Dendritic cell treated with granulocyte-macrophage colony-stimulating factor and Interleukin-4, amounts not matched to agents 40 ng/mL and 50 ng/mL, for 4 days (primary cell): Measurements from ENCODE around the gene CACNA1C.

ENCODE experiments used
- H3K27ac Mint-ChIP-seq: one replicate; pipeline ENCODE4 v1.8.0; 2022; ENCODE audit warnings: mild to moderate bottlenecking, mixed read lengths
- H3K27me3 Mint-ChIP-seq: one replicate; pipeline ENCODE4 v1.8.0; 2022; ENCODE audit warnings: mild to moderate bottlenecking, mixed read lengths
- H3K36me3 Mint-ChIP-seq: one replicate; pipeline ENCODE4 v1.8.0; 2022; ENCODE audit warnings: low read depth, mixed read lengths
- H3K4me1 Mint-ChIP-seq: one replicate; pipeline ENCODE4 v1.8.0; 2022; ENCODE audit warnings: low read depth, mixed read lengths
- H3K4me3 Mint-ChIP-seq: one replicate; pipeline ENCODE4 v1.8.0; 2022; ENCODE audit warnings: mild to moderate bottlenecking, moderate library complexity, mixed read lengths
- H3K9me3 Mint-ChIP-seq: one replicate; pipeline ENCODE4 v1.8.0; 2022; ENCODE audit warnings: mixed read lengths
- intact Hi-C: fragments of 100-400 bp; cut with micrococcal nuclease; formaldehyde crosslinking; loops from one replicate; pipeline ENCODE4 v1.15.0; 2022

CACNA1C gene

DNA sequence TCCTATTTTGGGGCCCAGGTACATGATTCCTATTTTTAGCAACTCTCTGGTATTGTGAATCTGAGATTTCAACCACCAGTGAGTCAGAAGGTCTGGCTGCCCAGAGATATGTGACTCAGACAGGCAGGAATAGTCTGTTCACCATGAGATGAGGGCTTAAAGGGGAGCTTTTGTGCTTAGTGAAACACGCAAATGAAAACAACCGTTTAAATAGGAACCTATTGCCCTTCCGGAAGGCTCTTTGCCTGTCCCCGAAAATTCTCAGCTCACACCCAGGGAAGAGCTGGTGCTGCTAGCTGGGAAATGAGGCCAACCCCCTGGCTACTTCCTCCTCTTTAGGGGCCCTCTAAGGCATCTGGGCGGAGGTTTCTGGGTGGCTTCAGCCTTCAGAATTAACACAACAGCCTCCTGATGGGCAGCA, 283.6 kb downstream of the CACNA1C start:
- Mint-ChIP-seq H3K4me3 (no peak overlapping the region), H3K27ac (no peak overlapping the region), H3K36me3 (no peaks in the 10 kb centered on the region), H3K27me3 (no peaks in the 10 kb centered on the region), H3K9me3 (no peaks in the 10 kb centered on the region), H3K4me1 (peaks cover 60% of the 10 kb centered on the region)
- intact Hi-C loops, result no loop called here

DNA sequence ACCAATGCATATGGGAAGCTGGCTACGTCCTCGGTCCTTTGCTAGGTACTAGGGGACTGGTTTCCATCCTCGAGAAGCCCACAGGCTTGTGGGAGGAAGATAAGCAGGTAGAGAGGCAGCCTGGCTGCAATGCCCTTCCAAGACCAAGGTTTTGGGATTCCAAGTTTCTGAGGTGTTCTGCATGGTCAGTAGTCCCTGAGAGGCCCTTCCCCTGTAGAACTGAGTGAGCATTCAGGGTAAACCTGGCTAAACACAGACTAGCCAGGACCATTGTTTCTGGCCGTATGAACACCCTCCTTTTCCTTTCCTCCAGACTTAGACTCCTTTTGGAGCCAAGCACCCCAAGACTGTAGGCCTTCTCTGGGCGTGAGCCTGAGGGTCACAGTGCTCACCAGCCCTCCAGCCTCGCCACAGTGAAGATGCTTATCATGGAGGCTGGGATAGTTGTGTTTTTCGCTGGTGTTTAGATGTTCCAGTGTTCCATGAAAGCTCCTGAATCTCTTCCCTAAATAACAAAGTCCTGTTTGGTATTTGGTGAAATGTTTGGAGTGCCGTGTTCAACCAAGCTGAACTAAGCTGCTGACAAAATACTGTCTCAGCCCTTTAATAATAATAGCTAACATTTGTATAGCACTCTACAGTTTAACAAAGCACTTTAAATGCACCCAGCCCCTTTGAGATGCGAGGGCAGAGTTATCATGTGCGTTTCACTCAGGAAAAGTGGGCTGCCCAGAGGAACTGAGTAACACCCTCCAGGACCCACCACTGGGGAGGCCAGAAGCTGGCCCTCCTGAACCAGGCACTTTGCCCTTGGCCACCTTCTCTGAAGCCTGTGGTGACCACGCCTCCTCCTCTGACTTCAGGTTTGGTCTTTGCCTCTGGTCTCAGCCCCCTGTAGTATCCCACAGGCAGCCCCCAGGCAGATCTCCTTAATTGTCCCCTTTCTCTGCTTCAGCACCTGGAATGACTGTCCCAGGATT, 284.5 kb downstream of the CACNA1C start:
- Mint-ChIP-seq H3K4me3 (no peak overlapping the region), H3K4me1 (peaks cover 69% of the 10 kb centered on the region), H3K27me3 (no peaks in the 10 kb centered on the region), H3K27ac (peak overlapping the region; percentile 29), H3K9me3 (no peaks in the 10 kb centered on the region), H3K36me3 (no peaks in the 10 kb centered on the region)
- intact Hi-C loops, result no loop called here

DNA sequence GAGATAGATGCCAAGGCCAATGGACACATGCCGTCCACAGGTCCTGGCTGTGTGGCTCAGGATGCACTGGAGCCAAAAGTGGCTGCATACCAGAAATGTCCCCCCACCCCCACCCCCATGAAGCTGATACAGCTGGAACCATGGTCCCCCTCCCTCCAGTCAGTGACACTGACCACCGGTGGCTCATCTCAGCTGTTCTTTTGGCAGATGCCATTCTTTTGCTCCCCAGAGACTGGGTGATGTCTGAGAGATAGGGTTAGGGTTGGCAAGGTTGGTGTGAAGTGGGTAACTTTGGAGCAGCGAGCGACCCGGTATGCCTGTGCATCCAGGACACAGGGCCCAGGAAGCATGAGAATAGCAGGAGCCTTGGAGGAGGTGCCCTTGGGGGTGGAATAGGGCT, 285.6 kb downstream of the CACNA1C start:
- H3K27me3 Mint-ChIP-seq, result no peaks in the 10 kb centered on the region
- intact Hi-C loops, result no loop called here

GRCh38 chr12:2338991-2339431, 286.2 kb downstream of the CACNA1C start:
- H3K27me3 Mint-ChIP-seq, result no peaks in the 10 kb centered on the region
- intact Hi-C loops, result no loop called here
- no peak overlapping the region for H3K4me3 Mint-ChIP-seq
- peaks cover 78% of the 10 kb centered on the region for H3K4me1 Mint-ChIP-seq
- H3K36me3 Mint-ChIP-seq, result no peaks in the 10 kb centered on the region
- no peak overlapping the region for H3K27ac Mint-ChIP-seq
- H3K9me3 Mint-ChIP-seq, result no peaks in the 10 kb centered on the region

More for the DNA sequence above, 285.6 kb downstream of the CACNA1C start:
- no peak overlapping the region for H3K4me3 Mint-ChIP-seq
- no peaks in the 10 kb centered on the region for H3K36me3 Mint-ChIP-seq
- no peaks in the 10 kb centered on the region for H3K9me3 Mint-ChIP-seq
- no peak overlapping the region for H3K27ac Mint-ChIP-seq
- H3K4me1 Mint-ChIP-seq, result peaks cover 76% of the 10 kb centered on the region

- intact Hi-C loops, result no loop called here
- no peak overlapping the region for H3K27ac Mint-ChIP-seq
- H3K27me3 Mint-ChIP-seq, result no peaks in the 10 kb centered on the region
- H3K4me3 Mint-ChIP-seq, result no peak overlapping the region
- H3K4me1 Mint-ChIP-seq, result peaks cover 83% of the 10 kb centered on the region
- no peaks in the 10 kb centered on the region for H3K9me3 Mint-ChIP-seq
- H3K36me3 Mint-ChIP-seq, result no peaks in the 10 kb centered on the region
Measured at GRCh38 chr12:2341051-2341751, 288.4 kb downstream of the CACNA1C start.

DNA sequence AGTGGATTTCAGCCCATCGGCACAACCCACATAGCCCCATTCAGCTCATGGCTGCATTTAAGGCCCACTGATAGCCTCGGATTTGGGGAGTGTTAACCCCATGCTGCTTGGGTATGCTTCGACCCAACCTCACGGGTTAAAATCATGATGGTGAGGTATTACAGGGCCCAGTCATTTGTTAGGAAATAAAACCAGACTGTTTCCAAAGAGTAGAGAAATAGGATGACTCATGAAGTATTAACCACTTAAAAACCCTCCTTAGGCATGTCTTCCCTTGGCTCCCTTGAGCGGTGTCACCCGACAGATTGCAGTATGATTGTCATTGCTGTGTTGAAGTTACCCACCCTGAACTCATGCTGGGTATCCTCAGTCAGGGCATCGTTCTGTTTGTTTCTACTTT, 289.1 kb downstream of the CACNA1C start:
- Mint-ChIP-seq H3K36me3 (no peaks in the 10 kb centered on the region), H3K27me3 (peaks cover 1% of the 10 kb centered on the region), H3K27ac (no peak overlapping the region), H3K4me1 (peaks cover 78% of the 10 kb centered on the region), H3K9me3 (no peaks in the 10 kb centered on the region), H3K4me3 (no peak overlapping the region)
- intact Hi-C loops, result no loop called here

- Mint-ChIP-seq H3K27ac (no peak overlapping the region), H3K9me3 (no peaks in the 10 kb centered on the region), H3K27me3 (peaks cover 1% of the 10 kb centered on the region), H3K4me1 (peaks cover 60% of the 10 kb centered on the region), H3K36me3 (no peaks in the 10 kb centered on the region), H3K4me3 (no peak overlapping the region)
- intact Hi-C loops, result no loop called here
Measured at GRCh38 chr12:2343681-2344080, 290.9 kb downstream of the CACNA1C start.

DNA sequence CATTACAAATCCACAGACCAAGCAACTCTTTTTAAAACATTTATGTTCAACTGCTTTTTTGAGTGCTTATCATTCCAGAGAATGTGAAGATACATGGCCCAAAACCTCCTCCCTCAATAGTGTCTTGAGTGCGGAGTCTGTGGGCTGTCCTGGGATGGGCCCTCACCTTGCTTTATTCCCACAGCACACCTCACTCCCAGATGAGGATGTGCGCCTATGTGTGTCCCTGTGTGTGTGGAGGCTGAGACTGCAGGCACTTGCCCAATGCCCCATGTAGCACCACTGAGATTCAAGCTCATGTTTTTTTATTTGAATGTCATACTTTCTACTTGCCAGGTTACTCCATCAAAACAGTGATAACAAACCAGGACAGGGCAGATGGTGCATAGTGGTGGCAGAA, 291.7 kb downstream of the CACNA1C start:
- no peak overlapping the region for H3K27ac Mint-ChIP-seq
- intact Hi-C loops, result no loop called here
- no peak overlapping the region for H3K4me3 Mint-ChIP-seq
- no peaks in the 10 kb centered on the region for H3K9me3 Mint-ChIP-seq
- H3K4me1 Mint-ChIP-seq, result peaks cover 59% of the 10 kb centered on the region
- H3K36me3 Mint-ChIP-seq, result no peaks in the 10 kb centered on the region
- peaks cover 1% of the 10 kb centered on the region for H3K27me3 Mint-ChIP-seq

- Mint-ChIP-seq H3K27ac (no peak overlapping the region), H3K4me3 (no peak overlapping the region), H3K4me1 (peaks cover 59% of the 10 kb centered on the region), H3K36me3 (no peaks in the 10 kb centered on the region), H3K27me3 (peaks cover 1% of the 10 kb centered on the region), H3K9me3 (no peaks in the 10 kb centered on the region)
- intact Hi-C loops, result no loop called here
Measured at GRCh38 chr12:2344885-2345284, 292.1 kb downstream of the CACNA1C start.

GRCh38 chr12:2345902-2346301, 293.1 kb downstream of the CACNA1C start:
- Mint-ChIP-seq H3K27me3 (peaks cover 1% of the 10 kb centered on the region), H3K27ac (no peak overlapping the region), H3K4me3 (no peak overlapping the region), H3K9me3 (no peaks in the 10 kb centered on the region), H3K36me3 (no peaks in the 10 kb centered on the region), H3K4me1 (peaks cover 53% of the 10 kb centered on the region)
- intact Hi-C loops, result no loop called here

GRCh38 chr12:2346416-2346815, 293.6 kb downstream of the CACNA1C start:
- H3K4me3 Mint-ChIP-seq, result no peak overlapping the region
- H3K27ac Mint-ChIP-seq, result no peak overlapping the region
- H3K27me3 Mint-ChIP-seq, result peaks cover 1% of the 10 kb centered on the region
- no peaks in the 10 kb centered on the region for H3K36me3 Mint-ChIP-seq
- H3K9me3 Mint-ChIP-seq, result no peaks in the 10 kb centered on the region
- peaks cover 48% of the 10 kb centered on the region for H3K4me1 Mint-ChIP-seq
- intact Hi-C loops, result no loop called here

- intact Hi-C loops, result no loop called here
- H3K4me3 Mint-ChIP-seq, result no peak overlapping the region
- peaks cover 39% of the 10 kb centered on the region for H3K4me1 Mint-ChIP-seq
- no peaks in the 10 kb centered on the region for H3K9me3 Mint-ChIP-seq
- H3K27me3 Mint-ChIP-seq, result peaks cover 3% of the 10 kb centered on the region
- H3K27ac Mint-ChIP-seq, result no peak overlapping the region
- no peaks in the 10 kb centered on the region for H3K36me3 Mint-ChIP-seq
Measured at GRCh38 chr12:2347137-2347843, 294.5 kb downstream of the CACNA1C start.

DNA sequence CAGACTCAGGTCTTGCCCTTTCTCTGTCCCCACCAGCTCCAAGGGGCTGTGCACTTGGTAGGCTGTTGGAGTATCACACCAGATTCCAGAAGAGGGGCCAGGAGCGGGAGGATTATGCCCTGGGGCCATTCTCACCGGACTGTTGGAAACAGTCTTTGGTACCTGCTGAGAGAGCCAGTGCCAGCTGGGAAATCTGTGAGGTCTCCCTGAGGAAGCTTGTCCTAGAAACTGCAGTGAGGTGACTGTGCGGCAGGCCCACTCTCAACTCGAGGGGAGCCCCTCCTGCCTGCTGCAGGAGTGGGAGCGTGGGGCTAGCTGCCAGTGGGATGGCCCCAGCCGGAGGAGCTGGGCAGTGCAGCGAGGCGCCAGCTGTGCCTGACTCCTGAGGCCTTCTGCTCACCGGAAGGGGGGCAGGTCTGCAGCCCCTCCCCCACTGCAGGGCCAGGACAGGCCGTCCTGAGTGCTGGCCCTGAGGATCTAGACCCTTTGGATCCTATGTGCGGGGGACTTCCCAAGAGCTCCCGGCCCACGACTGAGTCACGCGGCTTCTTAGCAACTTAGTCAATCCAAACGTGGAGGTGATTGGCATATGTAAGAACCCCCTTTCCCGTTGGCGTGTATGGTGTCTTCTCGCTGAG, 295.2 kb downstream of the CACNA1C start:
- peaks cover 4% of the 10 kb centered on the region for H3K27me3 Mint-ChIP-seq
- no peak overlapping the region for H3K4me3 Mint-ChIP-seq
- H3K4me1 Mint-ChIP-seq, result peaks cover 33% of the 10 kb centered on the region
- H3K9me3 Mint-ChIP-seq, result no peaks in the 10 kb centered on the region
- intact Hi-C loops, result no loop called here
- H3K27ac Mint-ChIP-seq, result no peak overlapping the region
- H3K36me3 Mint-ChIP-seq, result no peaks in the 10 kb centered on the region
